Activated CD4-positive, alpha-beta T cell treated with anti-CD3 and anti-CD28 coated beads, Interleukin-2, Interleukin-6, amounts not matched to agents 100 ng/mL and 50 ng/mL, durations not matched to agents 16 hours and 8 hours (primary cell): Measurements from ENCODE around the gene PRR35.

Source experiments
- DNase-seq: peaks from one replicate; pipeline ENCODE4 v3.0.0-alpha.2; 2020

Gene PRR35

DNA sequence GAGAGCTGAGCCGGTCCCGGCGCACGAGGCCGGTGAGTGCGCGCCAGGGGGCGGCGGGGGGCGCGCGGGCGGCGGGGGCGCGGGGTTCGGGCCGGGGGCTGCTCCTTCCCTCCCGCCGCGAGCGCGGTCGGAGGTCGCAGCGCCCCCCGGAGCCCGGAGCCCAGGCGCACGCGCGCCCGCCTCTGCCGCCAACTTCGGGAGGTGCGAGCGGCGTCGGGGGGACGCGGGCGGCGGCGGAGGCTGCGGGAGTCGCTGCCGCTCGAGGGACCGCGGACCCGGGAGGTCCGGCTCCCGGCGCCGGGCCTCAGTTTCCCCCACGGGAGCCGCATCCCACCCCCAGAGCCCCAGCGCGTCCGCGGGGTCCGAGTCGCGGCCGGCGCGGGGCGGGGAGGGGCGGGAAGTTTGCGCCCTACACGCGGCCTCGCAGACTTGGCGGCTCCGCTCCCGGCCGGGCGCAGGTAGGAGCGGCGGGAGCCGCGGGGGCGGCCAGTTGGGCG lies at the start of gene PRR35:
PRR35 (plus strand) TSS at position 191 of the 497 bp plus-strand sequence. CDS start 2,901 bp downstream, outside the sequence.
- DNase-seq, result no peak

GRCh38 chr16:512802-513201 lies 47.4 kb upstream of the PRR35 start:
- DNase-seq, result no peak

DNA sequence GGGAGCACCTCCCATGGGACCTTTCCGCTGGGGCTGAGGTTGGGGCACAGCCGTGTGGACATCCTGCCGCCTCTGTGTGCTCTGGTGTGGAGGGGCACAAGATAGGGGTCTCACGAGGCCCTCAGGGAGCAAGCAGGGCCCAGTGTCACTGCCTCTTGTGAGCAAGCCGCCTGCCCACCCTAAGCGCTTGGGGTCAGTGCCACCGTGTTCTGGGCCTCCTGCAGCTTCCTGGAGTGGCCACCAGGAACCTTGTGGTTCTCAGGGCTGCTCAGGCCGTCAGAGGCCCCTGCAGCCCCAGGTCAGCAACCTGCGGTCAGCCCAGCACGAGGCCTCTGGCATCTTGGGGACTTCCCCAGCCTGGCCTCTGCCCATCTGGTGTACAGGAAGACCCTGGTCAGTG lies 46.2 kb upstream of the PRR35 start:
- no peak for DNase-seq

GRCh38 chr16:515175-515938 lies 44.8 kb upstream of the PRR35 start:
- DNase-seq, result no peak

- no peak for DNase-seq
Observed at GRCh38 chr16:515939-516226, 44.3 kb upstream of the PRR35 start.

DNA sequence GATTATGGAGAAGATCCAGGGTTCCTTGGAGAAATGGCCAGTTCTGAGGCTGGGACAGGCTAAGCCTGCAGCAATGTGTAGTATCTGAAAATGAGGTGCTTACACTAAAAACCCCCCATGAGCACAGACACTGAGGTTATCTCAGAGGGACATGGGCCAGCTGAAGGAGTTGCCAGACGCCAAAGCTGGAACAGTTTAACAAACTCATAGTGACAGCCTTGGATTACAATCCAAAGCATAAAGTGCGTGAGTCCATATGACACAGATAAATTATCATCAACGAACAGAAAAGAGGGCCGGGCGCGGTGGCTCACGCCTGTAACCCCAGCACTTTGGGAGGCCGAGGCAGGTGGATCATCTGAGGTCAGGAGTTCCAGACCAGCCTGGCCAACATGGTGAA lies 43.9 kb upstream of the PRR35 start:
- DNase-seq, result no peak

DNA sequence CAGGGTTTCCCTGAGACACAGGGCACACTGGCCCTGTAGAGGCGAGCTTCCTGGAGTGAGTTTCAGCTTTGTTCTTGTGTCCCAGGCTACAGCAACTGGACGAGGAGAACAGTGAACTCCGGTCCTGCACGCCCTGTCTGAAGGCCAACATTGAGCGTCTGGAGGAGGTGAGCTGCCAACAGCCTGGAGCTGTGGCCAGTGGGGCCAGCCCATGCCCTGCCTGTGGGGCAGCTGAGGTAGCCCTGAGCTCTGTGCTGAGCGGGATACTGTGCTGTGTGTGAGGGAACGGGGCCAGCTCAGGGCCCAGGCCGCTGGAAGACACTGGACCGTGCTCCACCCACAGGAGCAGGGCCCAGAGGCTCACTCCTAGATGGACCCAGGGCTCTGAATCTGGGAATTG lies 41.3 kb upstream of the PRR35 start:
- no peak for DNase-seq

DNA sequence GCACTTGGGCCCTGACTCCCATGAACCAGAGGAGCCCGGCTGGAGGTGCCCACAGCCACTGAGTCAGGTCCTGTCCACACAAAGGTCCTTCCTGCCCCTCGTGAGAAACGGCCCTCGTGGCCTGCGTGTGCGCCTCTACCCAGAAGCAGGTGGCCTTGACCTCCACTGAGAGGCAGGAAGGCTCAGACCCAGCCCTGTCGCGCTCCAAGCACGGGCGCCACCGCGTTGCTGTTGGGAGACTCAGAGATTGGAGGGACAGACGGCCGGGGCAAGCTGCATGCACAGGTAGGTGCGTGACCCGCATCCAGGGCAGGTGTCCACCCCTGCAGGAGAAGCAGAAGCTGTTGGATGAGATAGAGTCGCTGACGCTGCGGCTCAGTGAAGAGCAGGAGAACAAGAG lies 40.8 kb upstream of the PRR35 start:
- no peak for DNase-seq

DNA sequence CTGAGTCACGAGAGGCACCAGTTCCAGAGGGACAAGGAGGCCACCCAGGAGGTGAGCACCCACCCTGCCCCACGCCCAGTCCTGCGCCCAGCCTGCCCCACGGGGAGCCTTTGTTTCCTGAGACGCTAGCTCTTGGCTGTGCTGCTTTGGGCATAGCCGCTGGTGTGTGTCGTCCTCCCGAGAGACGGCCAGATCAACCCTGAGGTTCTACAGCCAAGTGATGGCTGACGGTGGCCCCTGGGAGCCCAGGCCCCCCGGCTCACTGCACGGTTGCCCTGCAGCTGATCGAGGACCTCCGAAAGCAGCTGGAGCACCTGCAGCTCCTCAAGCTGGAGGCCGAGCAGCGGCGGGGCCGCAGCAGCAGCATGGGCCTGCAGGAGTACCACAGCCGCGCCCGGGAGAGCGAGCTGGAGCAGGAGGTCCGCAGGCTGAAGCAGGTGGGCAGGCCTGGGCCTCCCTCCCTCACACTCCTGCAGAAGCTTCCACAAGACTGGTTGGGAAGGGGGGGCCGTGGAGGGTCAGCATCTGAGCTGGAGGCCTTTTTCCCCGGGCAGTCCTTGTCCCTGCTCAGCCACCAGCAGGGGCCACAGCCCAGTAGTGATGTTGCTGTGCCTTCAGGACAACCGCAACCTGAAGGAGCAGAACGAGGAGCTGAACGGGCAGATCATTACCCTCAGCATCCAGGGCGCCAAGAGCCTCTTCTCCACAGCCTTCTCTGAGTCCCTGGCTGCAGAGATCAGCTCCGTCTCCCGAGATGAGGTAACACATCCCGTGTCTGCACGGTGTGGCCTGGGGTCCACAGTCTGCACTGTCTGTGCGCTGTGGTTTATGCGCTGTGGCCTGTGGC lies 40.1 kb upstream of the PRR35 start:
- no peak for DNase-seq

- DNase-seq, result no peak
Observed at GRCh38 chr16:520847-521246, 39.3 kb upstream of the PRR35 start.

- DNase-seq, result no peak
Observed at GRCh38 chr16:521381-522210, 38.6 kb upstream of the PRR35 start.

GRCh38 chr16:522320-523096 lies 37.7 kb upstream of the PRR35 start:
- no peak for DNase-seq

DNA sequence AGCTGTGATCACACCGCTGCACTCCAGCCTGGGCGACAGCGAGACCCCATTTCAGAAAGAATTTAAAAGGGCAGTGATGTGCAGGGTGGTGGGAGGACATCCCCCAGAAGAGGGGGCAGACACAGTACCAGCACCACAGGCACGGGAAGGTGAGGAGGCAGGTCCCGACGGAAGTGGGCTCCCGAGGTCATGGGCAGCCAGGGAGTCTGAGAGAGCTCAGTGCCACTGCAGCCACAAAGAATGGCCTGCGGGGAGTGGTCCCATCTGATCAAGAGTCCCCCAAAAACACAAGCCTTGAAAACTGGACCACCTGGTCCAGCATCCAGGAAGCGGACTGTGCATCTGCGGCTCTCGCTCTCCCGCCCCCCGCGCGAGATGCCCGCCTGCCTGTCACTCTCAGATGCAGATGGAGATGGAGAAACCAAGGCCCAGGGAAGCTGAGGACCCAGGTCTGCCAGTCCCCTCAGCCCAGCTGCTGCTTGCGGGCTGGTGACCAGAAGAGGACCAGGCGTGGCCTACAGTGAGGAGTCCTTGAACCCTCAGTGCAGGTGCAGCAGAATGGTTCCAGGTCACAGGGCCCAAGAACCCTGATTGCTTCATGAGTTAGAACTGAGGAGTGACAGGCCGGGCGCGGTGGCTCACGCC lies 37.0 kb upstream of the PRR35 start:
- no peak for DNase-seq

DNA sequence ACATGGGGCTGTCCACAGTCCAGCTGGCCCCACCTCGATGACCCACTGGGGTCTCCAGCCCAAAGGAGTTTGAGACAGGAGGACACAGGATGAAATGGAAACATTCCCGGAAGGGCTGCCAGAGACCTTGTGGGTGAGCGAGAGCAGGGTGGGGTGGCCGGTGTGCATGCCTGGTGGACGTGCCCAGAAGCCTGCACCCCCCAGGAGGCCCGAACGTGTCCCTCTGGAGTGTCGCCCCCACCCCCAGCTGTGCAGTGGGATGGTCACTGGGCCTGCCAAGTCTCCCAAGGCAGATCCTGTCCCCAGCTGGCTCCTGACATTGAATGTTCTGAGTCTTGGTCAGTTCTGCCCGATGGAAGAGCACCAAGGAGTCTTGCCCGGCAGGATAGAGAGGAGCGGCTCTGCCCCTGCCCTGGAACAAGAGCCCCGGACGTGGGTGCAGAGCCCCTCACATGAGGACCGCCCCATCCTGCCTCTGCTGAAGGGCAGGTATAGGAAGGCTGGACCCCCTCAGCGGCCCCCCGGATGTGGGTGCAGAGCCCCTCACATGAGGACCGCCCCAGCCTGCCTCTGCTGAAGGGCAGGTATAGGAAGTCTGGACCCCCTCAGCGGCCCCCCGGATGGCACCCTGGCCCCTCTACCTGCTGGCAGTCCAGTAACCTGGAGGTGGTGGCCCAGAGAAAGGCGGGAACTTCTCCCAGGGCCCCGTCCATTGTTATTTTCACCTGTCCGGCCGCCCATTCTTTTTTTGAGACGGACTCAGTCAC lies 35.7 kb upstream of the PRR35 start:
- DNase-seq, result no peak

DNA sequence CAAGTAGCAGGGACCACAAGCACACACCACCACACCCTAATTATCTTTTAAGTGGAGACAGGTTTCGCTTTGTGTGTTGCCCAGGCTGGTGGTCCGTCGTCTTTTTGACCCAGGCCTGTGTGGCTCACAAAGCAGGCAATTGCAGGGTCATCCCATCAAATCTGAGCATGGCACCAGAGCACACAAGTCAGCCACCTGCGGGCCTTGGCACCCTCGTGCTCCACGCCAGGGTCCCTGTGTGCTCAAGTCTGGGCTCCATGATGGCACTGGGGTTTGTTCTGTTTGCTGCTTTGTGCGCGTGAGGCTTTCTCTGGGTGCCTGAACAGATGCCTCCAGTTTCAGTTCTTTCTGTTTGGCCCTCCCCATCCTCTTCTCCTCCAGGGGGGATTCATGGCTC lies 35.1 kb upstream of the PRR35 start:
- no peak for DNase-seq

- DNase-seq, result peak; percentile 95
Observed at GRCh38 chr16:525520-526180, 34.5 kb upstream of the PRR35 start.

DNA sequence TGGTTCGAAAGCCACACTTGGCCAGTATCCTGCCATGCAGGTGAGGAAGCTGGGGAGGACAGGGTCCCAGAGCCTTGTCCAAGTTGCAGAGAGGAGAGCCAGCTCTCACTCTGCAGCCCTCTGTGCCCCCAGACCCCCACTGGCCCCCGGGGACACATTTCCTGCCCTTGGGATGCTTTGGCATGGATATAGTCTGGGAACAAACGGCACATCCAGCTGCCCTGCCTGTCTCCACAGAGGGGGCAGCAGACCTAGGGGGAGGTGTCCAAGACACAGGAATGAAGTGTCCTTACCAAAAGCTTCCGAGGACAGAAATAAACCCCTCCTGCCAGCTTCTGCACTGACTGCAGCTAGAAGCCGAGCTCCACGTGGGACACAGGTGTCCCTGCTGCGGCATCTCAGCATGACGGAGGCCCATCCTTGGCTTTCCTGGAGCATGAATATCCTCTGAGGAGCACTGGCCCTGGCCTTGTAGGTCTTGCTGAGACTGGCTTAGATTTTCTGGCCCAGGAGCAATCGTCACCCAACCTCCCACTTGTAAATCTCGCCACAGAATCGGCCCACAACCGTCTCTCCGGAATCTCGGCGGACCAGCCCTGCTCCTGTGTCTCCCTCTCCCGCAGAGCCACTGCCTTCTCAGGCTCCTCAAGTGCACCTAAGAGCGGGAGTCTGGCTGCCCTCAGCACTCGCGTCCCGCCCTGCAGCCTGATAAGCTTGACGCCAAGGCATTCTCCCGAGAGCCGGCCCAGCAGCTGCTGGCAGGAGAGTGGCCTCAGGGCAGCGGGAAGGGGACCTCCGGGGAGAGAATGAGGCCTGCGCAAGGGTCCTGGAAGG lies 33.8 kb upstream of the PRR35 start:
- peak; percentile 36 for DNase-seq

- DNase-seq, result peak; percentile 90
Observed at GRCh38 chr16:527015-527903, 32.9 kb upstream of the PRR35 start, which contains the start of gene CAPN15. TSS of gene CAPN15 (plus strand) at chr16:527712. CDS start at chr16:546839, 19,127 bp downstream.
